HepG2 (cell line): Measurements from ENCODE around the gene NDUFS1. TPM values are rescaled to one million over a fixed set of nuclear protein-coding genes. Genes with fewer than 3 reads are reported as not detected.
"Not testable (repeated sequence)": the region's sequence is repeated elsewhere in the genome, so short reads cannot be mapped to it uniquely, and the experiment has no call there.

Source experiments
- ATAC-seq: fragments of 200-7000 bp; cut with Tn5 transposase; 3 replicates; pipeline ENCODE4 v1.9.1; 2020; ENCODE audit warnings: mild to moderate bottlenecking, moderate library complexity
- BruUV-seq: library from RNA; stranded (reverse); fragments of 400-500 nt; replicated peaks from 2 replicates; lab custom pipeline; 2021; lab: Mats Ljungman, UMichigan
- CTCF ChIA-PET: fragments of 300-600 bp; formaldehyde crosslinking; extraction: SDS; loops from one replicate; lab custom pipeline; 2021; ENCODE audit warnings: low total read pairs, inconsistent platforms, low intra/inter-chr PET ratio; lab: Yijun Ruan, JAX
- POLR2A ChIA-PET: fragments of 350-600 bp; sonication (Branson Sonifier 250); formaldehyde crosslinking; loops from one replicate; lab custom pipeline; 2020; ENCODE audit warnings: antibody characterized with exemption, inconsistent platforms; lab: Yijun Ruan, JAX
- DNase-seq: peaks from one replicate; pipeline ENCODE4 v3.0.0-alpha.2; 2015; ENCODE audit warnings: low spot score
- FAIRE-seq: peaks from 3 replicates; lab custom pipeline; 2011; peaks lifted over from hg19 to GRCh38; lab: Jason Lieb, UNC
- H2AFZ ChIP-seq: one replicate; pipeline ENCODE4 v1.6.1; 2011; ENCODE audit warnings: low read length, inconsistent platforms
- H3K27ac ChIP-seq: fragments of 300-600 bp; 3 replicates; pipeline ENCODE4 v1.8.0; 2011; ENCODE audit warnings: mixed run types, mild to moderate bottlenecking, mixed read lengths, low read length, inconsistent platforms; ENCODE audit not compliant: insufficient read depth; ENCODE audit errors: extremely low read length
- H3K27me3 ChIP-seq, 2 experiments: fragments of 200-600 bp in 1 of 2; 2 replicates in 1 of 2; 3 replicates in 1 of 2; pipeline versions ENCODE4 v1.6.0 to v1.8.0; 2011; ENCODE audit warnings: low read length in 2 of 2, mild to moderate bottlenecking in 2 of 2, moderate library complexity in 2 of 2, inconsistent platforms in 1 of 2; ENCODE audit not compliant: insufficient read depth in 2 of 2, control insufficient read depth in 1 of 2
- H3K36me3 ChIP-seq, 2 experiments: fragments of 200-600 bp in 1 of 2; replicated peaks in 1 of 2; 2 replicates in 1 of 2; 3 replicates in 1 of 2; pipeline versions ENCODE4 v1.5.1 to v1.8.0; 2011; ENCODE audit warnings: low read length in 2 of 2, inconsistent platforms in 1 of 2; ENCODE audit not compliant: insufficient read depth in 2 of 2, control insufficient read depth in 1 of 2
- H3K4me1 ChIP-seq: 2 replicates; pipeline ENCODE4 v1.5.1; 2012; ENCODE audit warnings: low read length, inconsistent platforms; ENCODE audit not compliant: insufficient read depth
- H3K4me2 ChIP-seq: 2 replicates; pipeline ENCODE4 v1.6.0; 2011; ENCODE audit warnings: low read depth, low read length, inconsistent platforms
- H3K4me3 ChIP-seq, 3 experiments: fragments of 200-600 bp in 1 of 3; sonication (generic), shearing (Covaris generic) in 1 of 3; replicated peaks in 1 of 3; 2 replicates each; pipeline ENCODE4 v1.5.1; 2011 to 2016; ENCODE audit warnings: low read length in 3 of 3, inconsistent platforms in 2 of 3, low read depth in 2 of 3, mild to moderate bottlenecking in 2 of 3, control low read depth in 1 of 3, mixed read lengths in 1 of 3; ENCODE audit not compliant: insufficient read depth in 1 of 3
- H3K79me2 ChIP-seq: one replicate; pipeline ENCODE4 v1.6.1; 2011; ENCODE audit warnings: low read length, inconsistent platforms; ENCODE audit not compliant: insufficient read depth
- H3K9ac ChIP-seq: 2 replicates; pipeline ENCODE4 v1.6.0; 2011; ENCODE audit warnings: mild to moderate bottlenecking, low read depth, low read length, inconsistent platforms; ENCODE audit not compliant: insufficient read depth
- H3K9me3 ChIP-seq: 2 replicates; pipeline ENCODE4 v1.5.1; 2012; ENCODE audit warnings: mild to moderate bottlenecking, low read length
- H4K20me1 ChIP-seq: 2 replicates; pipeline ENCODE4 v1.6.0; 2011; ENCODE audit warnings: inconsistent platforms, mild to moderate bottlenecking, low read length, moderate library complexity; ENCODE audit not compliant: insufficient read depth
- GABPB1 ChIP-seq: IDR thresholded peaks from 2 replicates; pipeline ENCODE4 v1.6.1; 2016; ENCODE audit warnings: mild to moderate bottlenecking, missing genetic modification reagents, moderate library complexity, missing compliant biosample characterization
- HNF4G ChIP-seq, 2 experiments: sonication (generic) in 1 of 2; formaldehyde crosslinking in 1 of 2; IDR thresholded peaks; 2 replicates each; pipeline versions ENCODE4 v1.4.0 to v1.6.1; 2011 to 2020; ENCODE audit warnings: borderline replicate concordance in 2 of 2, low read depth in 2 of 2, mild to moderate bottlenecking in 2 of 2, low read length in 1 of 2, missing genetic modification reagents in 1 of 2, moderate library complexity in 1 of 2
- NFIC ChIP-seq: IDR thresholded peaks from 2 replicates; pipeline ENCODE4 v1.6.1; 2012; ENCODE audit warnings: mild to moderate bottlenecking, low read length, inconsistent platforms
- RARG ChIP-seq: sonication (generic); formaldehyde crosslinking; IDR thresholded peaks from 2 replicates; pipeline ENCODE4 v1.4.0; 2020; ENCODE audit warnings: low read depth, mild to moderate bottlenecking, missing genetic modification reagents
- TSC22D2 ChIP-seq: sonication (generic); formaldehyde crosslinking; IDR thresholded peaks from 2 replicates; pipeline ENCODE4 v1.5.1; 2020; ENCODE audit warnings: missing genetic modification reagents, mild to moderate bottlenecking, borderline replicate concordance
- ZNF33A ChIP-seq: sonication (generic); formaldehyde crosslinking; IDR thresholded peaks from 2 replicates; pipeline ENCODE4 v1.5.1; 2020; ENCODE audit warnings: missing genetic modification reagents, mild to moderate bottlenecking, moderate library complexity, borderline replicate concordance
- ZNF549 ChIP-seq: sonication (generic); formaldehyde crosslinking; IDR thresholded peaks from 2 replicates; pipeline ENCODE4 v1.5.0; 2020; ENCODE audit warnings: missing genetic modification reagents
- ZNF879 ChIP-seq: sonication (generic); formaldehyde crosslinking; IDR thresholded peaks from 2 replicates; pipeline ENCODE4 v1.8.1; 2023; ENCODE audit warnings: missing genetic modification reagents
- WGBS: methylation state at CpG from one replicate; pipeline ENCODE4 v1.1.6; 2017; ENCODE audit warnings: low lambda C conversion rate; 5-methylcytosine and 5-hydroxymethylcytosine counted together
- in situ Hi-C: cut with HindIII; loops from 2 replicates; pipeline ENCODE4 v1.10.0; 2017; ENCODE audit warnings: low pct_unique_long_range_greater_than_20kb; ENCODE audit not compliant: extremely low pct_ligation_motif_present
- intact Hi-C: fragments of 100-400 bp; cut with micrococcal nuclease; formaldehyde crosslinking; loops from one replicate; pipeline ENCODE4 v1.10.0; 2022; ENCODE audit not compliant: unreplicated experiment
- polyA plus RNA-seq, 8 experiments: library from polyadenylated mRNA; depleted of rRNA in 3 of 8; stranded (reverse) in 7 of 8; unstranded in 1 of 8; fragments of >200 nt; fragmentation: Illumina TruSeq in 4 of 8; extraction: Trizol in 4 of 8; gene quantifications; 2 replicates each; pipeline versions ENCODE4 v1.2.1 to v1.2.3, GENCODE V29; 2011 to 2016; ENCODE audit warnings: low read depth in 4 of 8, missing spikeins in 1 of 8, mixed read lengths in 1 of 8; ENCODE audit not compliant: insufficient read depth in 1 of 8
- total RNA-seq, 5 experiments: library from RNA; depleted of rRNA; stranded (reverse); fragments of >200 nt; fragmentation: Illumina TruSeq; extraction: Trizol; gene quantifications; 2 replicates each; pipeline ENCODE4 v1.2.3, GENCODE V29; 2016; ENCODE audit warnings: low read depth in 1 of 5
- TF ChIP-seq, protein P1 (sequence below): sonication (generic); formaldehyde crosslinking; IDR thresholded peaks from 2 replicates; pipeline ENCODE4 v1.4.0; 2020; ENCODE audit warnings: mild to moderate bottlenecking, missing genetic modification reagents, borderline replicate concordance
- TF ChIP-seq, protein P2 (sequence below): sonication (generic); formaldehyde crosslinking; IDR thresholded peaks from 2 replicates; pipeline ENCODE4 v1.4.0; 2020; ENCODE audit warnings: mild to moderate bottlenecking, missing genetic modification reagents

The NDUFS1 gene
- total and polyA plus RNA-seq, 2 of the 13 experiments (the other 11 are each of a cell fraction or from before 2014, with no cell fraction given), result 139 to 242 TPM

DNA sequence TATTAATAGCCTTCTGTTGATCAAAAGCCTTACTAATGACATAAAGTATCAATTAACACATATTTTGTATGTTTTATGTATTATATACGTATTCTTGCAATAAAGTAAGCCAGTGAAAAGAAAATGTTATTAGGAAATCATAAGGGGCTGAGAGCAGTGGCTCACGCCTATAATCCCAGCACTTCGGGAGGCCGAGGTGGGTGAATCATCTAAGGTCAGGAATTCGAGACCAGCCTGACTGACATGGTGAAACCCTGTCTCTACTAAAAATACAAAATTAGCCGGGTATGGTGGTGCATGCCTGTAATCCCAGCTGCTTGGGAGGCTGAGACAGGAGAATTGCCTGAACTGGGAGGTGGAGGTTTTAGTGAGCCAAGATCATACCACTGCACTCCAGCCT is 22.3 kb upstream of the NDUFS1 start:
- in situ Hi-C loops, intact Hi-C loops, H3K27ac ChIP-seq, FAIRE-seq, H3K9me3 ChIP-seq, H3K4me3 ChIP-seq, DNase-seq, POLR2A ChIA-PET, CTCF ChIA-PET, H3K9ac ChIP-seq, H3K79me2 ChIP-seq, H4K20me1 ChIP-seq, H3K4me1 ChIP-seq, H3K4me2 ChIP-seq, H3K36me3 ChIP-seq, H2AFZ ChIP-seq, ATAC-seq, BruUV-seq: not testable (repeated sequence)
- H3K27me3 ChIP-seq, result peaks cover 0 to 16% of the 10 kb centered on the region in 2 experiments; a peak in 3 of 5 replicates
- 32% methylated on average over 6 of the region's 6 CpGs for WGBS

DNA sequence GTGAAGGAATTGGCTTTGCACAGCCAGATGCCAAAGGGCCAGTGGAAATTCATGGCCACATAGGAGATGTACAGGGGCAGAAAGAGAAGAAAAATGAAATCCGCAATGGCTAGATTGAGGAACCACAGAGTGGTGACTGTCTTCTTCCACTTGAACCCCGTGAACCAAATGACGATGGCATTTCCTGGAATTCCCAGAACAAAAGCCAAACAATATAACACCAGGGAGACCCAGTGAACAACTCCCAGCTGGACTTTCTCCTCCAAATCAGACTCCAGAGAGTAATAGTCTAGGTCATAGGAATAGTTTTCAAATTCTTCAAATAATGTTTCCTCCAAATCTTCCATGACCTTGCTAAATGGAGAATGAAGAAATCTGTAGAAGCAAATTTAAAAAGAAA is 17.7 kb upstream of the NDUFS1 start:
- Histone ChIP-seq H3K4me2 (no peak overlapping the region), H3K27me3 (peaks cover 0 to 7% of the 10 kb centered on the region in 2 experiments; a peak in 3 of 5 replicates), H3K9me3 (no peaks in the 10 kb centered on the region), H4K20me1 (no peaks in the 10 kb centered on the region), H3K27ac (no peak overlapping the region), H3K9ac (no peak overlapping the region), H3K4me3 (no peak overlapping the region), H3K36me3 (no peaks in the 10 kb centered on the region), H3K4me1 (no peaks in the 10 kb centered on the region), H2AFZ (no peak overlapping the region), H3K79me2 (no peaks in the 10 kb centered on the region)
- in situ Hi-C loops (no loop called here), intact Hi-C loops (no loop called here)
- ATAC-seq (no peak), DNase-seq (no peak), FAIRE-seq (no peak)
- BruUV-seq, result no TSS peak
- 4% methylated on average over 3 of the region's 3 CpGs for WGBS
- POLR2A ChIA-PET, result no interaction called here
- CTCF ChIA-PET, result no interaction called here
- TF ChIP-seq RARG (CRISPR knock-in tag) (no peak), ZNF879 (no peak), NFIC (no peak), GABPB1 (no peak), TSC22D2 (CRISPR knock-in tag) (no peak), HNF4G (IDR thresholded peaks at IDR 0.05; ENCODE audit: borderline replicate concordance, low read depth, low read length) (no peak), HNF4G (CRISPR knock-in tag; IDR thresholded peaks at IDR 0.05; ENCODE audit: borderline replicate concordance, low read depth) (no peak), ZNF549 (CRISPR knock-in tag) (no peak), ZNF33A (no peak)
- TF ChIP-seq, protein P1, sequence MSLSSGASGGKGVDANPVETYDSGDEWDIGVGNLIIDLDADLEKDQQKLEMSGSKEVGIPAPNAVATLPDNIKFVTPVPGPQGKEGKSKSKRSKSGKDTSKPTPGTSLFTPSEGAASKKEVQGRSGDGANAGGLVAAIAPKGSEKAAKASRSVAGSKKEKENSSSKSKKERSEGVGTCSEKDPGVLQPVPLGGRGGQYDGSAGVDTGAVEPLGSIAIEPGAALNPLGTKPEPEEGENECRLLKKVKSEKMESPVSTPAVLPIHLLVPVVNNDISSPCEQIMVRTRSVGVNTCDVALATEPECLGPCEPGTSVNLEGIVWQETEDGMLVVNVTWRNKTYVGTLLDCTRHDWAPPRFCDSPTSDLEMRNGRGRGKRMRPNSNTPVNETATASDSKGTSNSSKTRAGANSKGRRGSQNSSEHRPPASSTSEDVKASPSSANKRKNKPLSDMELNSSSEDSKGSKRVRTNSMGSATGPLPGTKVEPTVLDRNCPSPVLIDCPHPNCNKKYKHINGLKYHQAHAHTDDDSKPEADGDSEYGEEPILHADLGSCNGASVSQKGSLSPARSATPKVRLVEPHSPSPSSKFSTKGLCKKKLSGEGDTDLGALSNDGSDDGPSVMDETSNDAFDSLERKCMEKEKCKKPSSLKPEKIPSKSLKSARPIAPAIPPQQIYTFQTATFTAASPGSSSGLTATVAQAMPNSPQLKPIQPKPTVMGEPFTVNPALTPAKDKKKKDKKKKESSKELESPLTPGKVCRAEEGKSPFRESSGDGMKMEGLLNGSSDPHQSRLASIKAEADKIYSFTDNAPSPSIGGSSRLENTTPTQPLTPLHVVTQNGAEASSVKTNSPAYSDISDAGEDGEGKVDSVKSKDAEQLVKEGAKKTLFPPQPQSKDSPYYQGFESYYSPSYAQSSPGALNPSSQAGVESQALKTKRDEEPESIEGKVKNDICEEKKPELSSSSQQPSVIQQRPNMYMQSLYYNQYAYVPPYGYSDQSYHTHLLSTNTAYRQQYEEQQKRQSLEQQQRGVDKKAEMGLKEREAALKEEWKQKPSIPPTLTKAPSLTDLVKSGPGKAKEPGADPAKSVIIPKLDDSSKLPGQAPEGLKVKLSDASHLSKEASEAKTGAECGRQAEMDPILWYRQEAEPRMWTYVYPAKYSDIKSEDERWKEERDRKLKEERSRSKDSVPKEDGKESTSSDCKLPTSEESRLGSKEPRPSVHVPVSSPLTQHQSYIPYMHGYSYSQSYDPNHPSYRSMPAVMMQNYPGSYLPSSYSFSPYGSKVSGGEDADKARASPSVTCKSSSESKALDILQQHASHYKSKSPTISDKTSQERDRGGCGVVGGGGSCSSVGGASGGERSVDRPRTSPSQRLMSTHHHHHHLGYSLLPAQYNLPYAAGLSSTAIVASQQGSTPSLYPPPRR (CRISPR knock-in tag), result no peak
- TF ChIP-seq, protein P2, sequence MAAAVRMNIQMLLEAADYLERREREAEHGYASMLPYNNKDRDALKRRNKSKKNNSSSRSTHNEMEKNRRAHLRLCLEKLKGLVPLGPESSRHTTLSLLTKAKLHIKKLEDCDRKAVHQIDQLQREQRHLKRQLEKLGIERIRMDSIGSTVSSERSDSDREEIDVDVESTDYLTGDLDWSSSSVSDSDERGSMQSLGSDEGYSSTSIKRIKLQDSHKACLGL (CRISPR knock-in tag), result no peak
